WTC11 (cell line): ENCODE measurements around the gene WDHD1. TPM values are rescaled to one million over a fixed set of nuclear protein-coding genes. Genes with fewer than 3 reads are reported as not detected.
"Not testable (repeated sequence)": the region's sequence is repeated elsewhere in the genome, so short reads cannot be mapped to it uniquely, and the experiment has no call there.

Experiments
- ATAC-seq: fragments of 200-7000 bp; cut with Tn5 transposase; 2 replicates; pipeline ENCODE4 v1.10.0; 2021; ENCODE audit warnings: mild to moderate bottlenecking, moderate library complexity
- CTCF ChIA-PET: fragments of 300-600 bp; sonication (Branson Sonifier 250); formaldehyde crosslinking; loops from one replicate; lab custom pipeline; 2021; ENCODE audit warnings: antibody characterized with exemption; lab: Charles Lee
- POLR2A ChIA-PET: fragments of 350-600 bp; sonication (Branson Sonifier 250); formaldehyde crosslinking; loops from one replicate; lab custom pipeline; 2021; ENCODE audit warnings: antibody characterized with exemption; lab: Charles Lee
- DNase-seq: peaks from one replicate; pipeline ENCODE4 v3.0.0; 2021; ENCODE audit warnings: low spot score
- H3K27ac Mint-ChIP-seq: 2 replicates; pipeline ENCODE4 v1.8.0; 2021; ENCODE audit warnings: mixed read lengths
- H3K27me3 Mint-ChIP-seq: 2 replicates; pipeline ENCODE4 v1.8.0; 2021; ENCODE audit warnings: low read depth, mild to moderate bottlenecking, moderate library complexity, mixed read lengths
- H3K36me3 Mint-ChIP-seq: 2 replicates; pipeline ENCODE4 v1.8.0; 2021; ENCODE audit warnings: mixed read lengths
- H3K4me1 Mint-ChIP-seq: 2 replicates; pipeline ENCODE4 v1.8.0; 2022; ENCODE audit warnings: mixed read lengths
- H3K4me3 Mint-ChIP-seq: 2 replicates; pipeline ENCODE4 v1.8.0; 2021; ENCODE audit warnings: mild to moderate bottlenecking, moderate library complexity, mixed read lengths
- H3K9me3 Mint-ChIP-seq: 2 replicates; pipeline ENCODE4 v1.8.0; 2021; ENCODE audit warnings: mixed read lengths
- CREB1 ChIP-seq: sonication (generic); formaldehyde crosslinking; IDR thresholded peaks from 2 replicates; pipeline ENCODE4 v1.8.0; 2023; ENCODE audit warnings: mild to moderate bottlenecking, missing genetic modification reagents
- CREM ChIP-seq: sonication (generic); formaldehyde crosslinking; IDR thresholded peaks from 2 replicates; pipeline ENCODE4 v1.8.1; 2022; ENCODE audit warnings: mild to moderate bottlenecking, missing genetic modification reagents, moderate library complexity
- ETV6 ChIP-seq: sonication (generic); formaldehyde crosslinking; IDR thresholded peaks from 2 replicates; pipeline ENCODE4 v1.8.1; 2022; ENCODE audit warnings: mild to moderate bottlenecking, missing genetic modification reagents
- MYBL2 ChIP-seq: sonication (generic); formaldehyde crosslinking; IDR thresholded peaks from 2 replicates; pipeline ENCODE4 v1.8.1; 2023; ENCODE audit warnings: mild to moderate bottlenecking, moderate library complexity, missing genetic modification reagents
- NFE2L1 ChIP-seq: sonication (generic); formaldehyde crosslinking; IDR thresholded peaks from 2 replicates; pipeline ENCODE4 v1.8.1; 2023; ENCODE audit warnings: missing genetic modification reagents
- NFYB ChIP-seq: sonication (generic); formaldehyde crosslinking; conservative IDR thresholded peaks from 2 replicates; pipeline ENCODE4 v1.8.0; 2022; ENCODE audit warnings: low read depth, missing genetic modification reagents
- RELA ChIP-seq: sonication (generic); formaldehyde crosslinking; IDR thresholded peaks from 2 replicates; pipeline ENCODE4 v1.8.1; 2022; ENCODE audit warnings: missing genetic modification reagents, mild to moderate bottlenecking, borderline replicate concordance
- RORB ChIP-seq: fragments of 250-450 bp; sonication (Bioruptor Pico); IDR thresholded peaks from 2 replicates; pipeline ENCODE4 v1.9.0; 2021; ENCODE audit warnings: mild to moderate bottlenecking
- SOX15 ChIP-seq: fragments of 250-450 bp; sonication (Bioruptor Pico); IDR thresholded peaks from 2 replicates; pipeline ENCODE4 v1.9.0; 2021; ENCODE audit warnings: mild to moderate bottlenecking
- TCF7 ChIP-seq: sonication (generic); formaldehyde crosslinking; IDR thresholded peaks from 2 replicates; pipeline ENCODE4 v1.8.0; 2022; ENCODE audit warnings: mild to moderate bottlenecking, low read depth, missing genetic modification reagents, moderate library complexity
- ZNF219 ChIP-seq: sonication (generic); formaldehyde crosslinking; IDR thresholded peaks from 2 replicates; pipeline ENCODE4 v1.8.0; 2023; ENCODE audit warnings: missing genetic modification reagents, mild to moderate bottlenecking, borderline replicate concordance
- ZNF416 ChIP-seq: fragments of 250-450 bp; sonication (Bioruptor Pico); IDR thresholded peaks from 2 replicates; pipeline ENCODE4 v1.9.0; 2021; ENCODE audit warnings: mild to moderate bottlenecking, inconsistent platforms
- total RNA-seq: library from RNA; stranded (reverse); gene quantifications from 3 replicates; pipeline ENCODE4 v1.2.3, GENCODE V29; 2021
- TF ChIP-seq, protein P1 (sequence below): sonication (generic); formaldehyde crosslinking; IDR thresholded peaks from 2 replicates; pipeline ENCODE4 v1.8.1; 2023; ENCODE audit warnings: mild to moderate bottlenecking, missing genetic modification reagents
- TF ChIP-seq, protein P2 (sequence below): sonication (generic); formaldehyde crosslinking; IDR thresholded peaks from 2 replicates; pipeline ENCODE4 v1.8.0; 2022; ENCODE audit warnings: mild to moderate bottlenecking, missing genetic modification reagents
- TF ChIP-seq, protein P3 (sequence below): sonication (generic); formaldehyde crosslinking; IDR thresholded peaks from 2 replicates; pipeline ENCODE4 v1.8.1; 2022; ENCODE audit warnings: low read depth, mild to moderate bottlenecking, moderate library complexity, missing genetic modification reagents, borderline replicate concordance
- TF ChIP-seq, protein P4 (sequence below): sonication (generic); formaldehyde crosslinking; conservative IDR thresholded peaks from 2 replicates; pipeline ENCODE4 v1.8.1; 2022; ENCODE audit warnings: mild to moderate bottlenecking, missing genetic modification reagents
- TF ChIP-seq, protein P5 (sequence below): fragments of 250-450 bp; sonication (Bioruptor Pico); IDR thresholded peaks from 2 replicates; pipeline ENCODE4 v1.9.0; 2021; ENCODE audit warnings: moderate library complexity, mild to moderate bottlenecking, inconsistent platforms, borderline replicate concordance
- TF ChIP-seq, protein P6 (sequence below): fragments of 250-450 bp; sonication (Bioruptor Pico); IDR thresholded peaks from 2 replicates; pipeline ENCODE4 v1.9.0; 2021; ENCODE audit warnings: mild to moderate bottlenecking, borderline replicate concordance
- TF ChIP-seq, protein P7 (sequence below): sonication (generic); formaldehyde crosslinking; IDR thresholded peaks from 2 replicates; pipeline ENCODE4 v1.8.1; 2023; ENCODE audit warnings: mild to moderate bottlenecking, missing genetic modification reagents, moderate library complexity
- TF ChIP-seq, protein P8 (sequence below): fragments of 250-450 bp; sonication (Bioruptor Pico); IDR thresholded peaks from 2 replicates; pipeline ENCODE4 v2.1.2; 2022; ENCODE audit warnings: mild to moderate bottlenecking, moderate library complexity
- TF ChIP-seq, protein P9 (sequence below): sonication (generic); formaldehyde crosslinking; IDR thresholded peaks from 2 replicates; pipeline ENCODE4 v1.8.0; 2023; ENCODE audit warnings: missing genetic modification reagents

Gene WDHD1
- total RNA-seq, 1 experiment from 2014 or later: 76.1 TPM

DNA sequence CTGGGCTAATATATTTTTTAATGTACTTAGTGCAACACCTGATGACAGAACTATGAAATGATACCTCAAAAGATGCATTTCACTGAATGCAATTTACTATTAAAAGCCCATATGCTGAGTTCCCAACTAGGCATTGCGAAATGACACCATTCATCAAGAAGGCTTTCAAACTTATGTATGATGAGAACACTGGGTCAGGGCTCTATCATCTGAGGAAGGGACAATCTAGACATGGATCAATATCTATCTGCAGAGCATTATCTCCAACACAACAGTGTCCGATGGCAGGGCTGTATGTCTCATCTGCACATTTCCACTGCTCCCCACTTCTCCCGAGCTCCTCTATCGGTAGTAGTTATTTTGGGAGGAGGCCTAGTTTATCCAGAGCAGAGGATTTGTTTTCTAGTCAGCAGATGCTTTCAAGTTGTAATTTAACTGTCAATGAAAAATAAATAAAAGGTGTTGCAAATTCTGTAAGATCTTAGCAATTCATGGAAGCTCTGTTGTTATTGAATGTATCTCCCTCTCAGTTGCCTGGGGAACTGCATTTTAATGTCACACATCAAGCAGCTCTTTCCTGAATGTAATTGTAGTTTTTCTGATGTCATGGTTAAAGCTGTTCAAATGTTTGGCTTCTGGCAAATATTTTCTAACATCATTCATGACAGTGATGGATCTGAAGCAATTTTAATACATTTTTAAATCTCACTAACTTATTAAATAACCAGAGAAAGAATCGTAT is 116.9 kb downstream of the WDHD1 start (continued):
- no peak for TF ChIP-seq ZNF219 (CRISPR knock-in tag)
- TF ChIP-seq, protein P1, sequence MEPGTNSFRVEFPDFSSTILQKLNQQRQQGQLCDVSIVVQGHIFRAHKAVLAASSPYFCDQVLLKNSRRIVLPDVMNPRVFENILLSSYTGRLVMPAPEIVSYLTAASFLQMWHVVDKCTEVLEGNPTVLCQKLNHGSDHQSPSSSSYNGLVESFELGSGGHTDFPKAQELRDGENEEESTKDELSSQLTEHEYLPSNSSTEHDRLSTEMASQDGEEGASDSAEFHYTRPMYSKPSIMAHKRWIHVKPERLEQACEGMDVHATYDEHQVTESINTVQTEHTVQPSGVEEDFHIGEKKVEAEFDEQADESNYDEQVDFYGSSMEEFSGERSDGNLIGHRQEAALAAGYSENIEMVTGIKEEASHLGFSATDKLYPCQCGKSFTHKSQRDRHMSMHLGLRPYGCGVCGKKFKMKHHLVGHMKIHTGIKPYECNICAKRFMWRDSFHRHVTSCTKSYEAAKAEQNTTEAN: no peak
- no peak for TF ChIP-seq NFYB (CRISPR knock-in tag)
- no peak for TF ChIP-seq ZNF416
- no peak for TF ChIP-seq MYBL2 (CRISPR knock-in tag)

DNA sequence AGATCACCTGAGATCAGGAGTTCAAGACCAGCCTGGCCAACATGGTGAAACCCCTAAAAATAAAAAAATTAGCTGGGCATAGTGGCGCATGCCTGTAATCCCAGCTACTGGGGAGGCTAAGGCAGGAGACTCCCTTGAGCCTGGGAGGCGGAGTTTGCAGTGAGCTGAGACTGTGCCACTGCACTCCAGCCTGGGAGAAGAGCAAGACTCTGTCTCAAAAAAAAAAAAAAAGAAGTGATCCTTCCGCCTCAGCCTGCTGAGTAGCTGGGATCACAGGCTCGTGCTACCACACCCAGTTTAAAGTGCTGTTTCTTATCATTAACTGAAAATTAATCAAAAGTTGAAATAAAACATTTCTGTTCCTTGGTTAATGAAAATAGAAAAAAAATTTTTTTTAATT is 117.9 kb downstream of the WDHD1 start:
- H3K9me3 Mint-ChIP-seq, ATAC-seq, H3K36me3 Mint-ChIP-seq, DNase-seq, H3K27me3 Mint-ChIP-seq, POLR2A ChIA-PET, H3K27ac Mint-ChIP-seq, H3K4me3 Mint-ChIP-seq, CTCF ChIA-PET, H3K4me1 Mint-ChIP-seq: not testable (repeated sequence)

DNA sequence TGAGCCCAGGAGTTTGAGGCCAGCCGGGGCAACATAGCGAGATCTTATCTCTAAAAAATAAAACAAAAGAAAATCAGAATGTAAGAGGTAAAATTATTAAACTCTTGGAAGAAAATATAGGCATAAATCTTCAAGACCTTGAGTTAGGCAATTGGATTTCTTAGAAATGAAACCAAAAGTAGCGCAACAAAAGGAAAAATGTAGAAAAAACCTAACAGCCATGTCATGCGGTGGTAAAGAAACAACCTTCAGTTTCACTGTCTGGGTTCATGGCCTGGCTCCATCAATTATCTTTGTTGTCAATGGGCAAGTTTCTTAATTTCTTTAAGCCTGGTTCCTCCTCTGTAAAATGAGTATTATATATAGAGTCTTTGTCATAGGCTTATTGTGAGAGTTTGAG is 118.7 kb downstream of the WDHD1 start:
- POLR2A ChIA-PET: no interaction called here
- TF ChIP-seq, protein P2, sequence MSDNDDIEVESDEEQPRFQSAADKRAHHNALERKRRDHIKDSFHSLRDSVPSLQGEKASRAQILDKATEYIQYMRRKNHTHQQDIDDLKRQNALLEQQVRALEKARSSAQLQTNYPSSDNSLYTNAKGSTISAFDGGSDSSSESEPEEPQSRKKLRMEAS (CRISPR knock-in tag): no peak
- TF ChIP-seq, protein P3, sequence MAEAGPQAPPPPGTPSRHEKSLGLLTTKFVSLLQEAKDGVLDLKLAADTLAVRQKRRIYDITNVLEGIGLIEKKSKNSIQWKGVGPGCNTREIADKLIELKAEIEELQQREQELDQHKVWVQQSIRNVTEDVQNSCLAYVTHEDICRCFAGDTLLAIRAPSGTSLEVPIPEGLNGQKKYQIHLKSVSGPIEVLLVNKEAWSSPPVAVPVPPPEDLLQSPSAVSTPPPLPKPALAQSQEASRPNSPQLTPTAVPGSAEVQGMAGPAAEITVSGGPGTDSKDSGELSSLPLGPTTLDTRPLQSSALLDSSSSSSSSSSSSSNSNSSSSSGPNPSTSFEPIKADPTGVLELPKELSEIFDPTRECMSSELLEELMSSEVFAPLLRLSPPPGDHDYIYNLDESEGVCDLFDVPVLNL (CRISPR knock-in tag): no peak
- TF ChIP-seq, protein P4, sequence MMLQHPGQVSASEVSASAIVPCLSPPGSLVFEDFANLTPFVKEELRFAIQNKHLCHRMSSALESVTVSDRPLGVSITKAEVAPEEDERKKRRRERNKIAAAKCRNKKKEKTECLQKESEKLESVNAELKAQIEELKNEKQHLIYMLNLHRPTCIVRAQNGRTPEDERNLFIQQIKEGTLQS (CRISPR knock-in tag): no peak
- TF ChIP-seq, protein P5, sequence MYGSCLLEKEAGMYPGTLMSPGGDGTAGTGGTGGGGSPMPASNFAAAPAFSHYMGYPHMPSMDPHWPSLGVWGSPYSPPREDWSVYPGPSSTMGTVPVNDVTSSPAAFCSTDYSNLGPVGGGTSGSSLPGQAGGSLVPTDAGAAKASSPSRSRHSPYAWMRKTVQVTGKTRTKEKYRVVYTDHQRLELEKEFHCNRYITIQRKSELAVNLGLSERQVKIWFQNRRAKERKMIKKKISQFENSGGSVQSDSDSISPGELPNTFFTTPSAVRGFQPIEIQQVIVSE (CRISPR knock-in tag): no peak
- no peak for TF ChIP-seq NFE2L1
- TF ChIP-seq, protein P6, sequence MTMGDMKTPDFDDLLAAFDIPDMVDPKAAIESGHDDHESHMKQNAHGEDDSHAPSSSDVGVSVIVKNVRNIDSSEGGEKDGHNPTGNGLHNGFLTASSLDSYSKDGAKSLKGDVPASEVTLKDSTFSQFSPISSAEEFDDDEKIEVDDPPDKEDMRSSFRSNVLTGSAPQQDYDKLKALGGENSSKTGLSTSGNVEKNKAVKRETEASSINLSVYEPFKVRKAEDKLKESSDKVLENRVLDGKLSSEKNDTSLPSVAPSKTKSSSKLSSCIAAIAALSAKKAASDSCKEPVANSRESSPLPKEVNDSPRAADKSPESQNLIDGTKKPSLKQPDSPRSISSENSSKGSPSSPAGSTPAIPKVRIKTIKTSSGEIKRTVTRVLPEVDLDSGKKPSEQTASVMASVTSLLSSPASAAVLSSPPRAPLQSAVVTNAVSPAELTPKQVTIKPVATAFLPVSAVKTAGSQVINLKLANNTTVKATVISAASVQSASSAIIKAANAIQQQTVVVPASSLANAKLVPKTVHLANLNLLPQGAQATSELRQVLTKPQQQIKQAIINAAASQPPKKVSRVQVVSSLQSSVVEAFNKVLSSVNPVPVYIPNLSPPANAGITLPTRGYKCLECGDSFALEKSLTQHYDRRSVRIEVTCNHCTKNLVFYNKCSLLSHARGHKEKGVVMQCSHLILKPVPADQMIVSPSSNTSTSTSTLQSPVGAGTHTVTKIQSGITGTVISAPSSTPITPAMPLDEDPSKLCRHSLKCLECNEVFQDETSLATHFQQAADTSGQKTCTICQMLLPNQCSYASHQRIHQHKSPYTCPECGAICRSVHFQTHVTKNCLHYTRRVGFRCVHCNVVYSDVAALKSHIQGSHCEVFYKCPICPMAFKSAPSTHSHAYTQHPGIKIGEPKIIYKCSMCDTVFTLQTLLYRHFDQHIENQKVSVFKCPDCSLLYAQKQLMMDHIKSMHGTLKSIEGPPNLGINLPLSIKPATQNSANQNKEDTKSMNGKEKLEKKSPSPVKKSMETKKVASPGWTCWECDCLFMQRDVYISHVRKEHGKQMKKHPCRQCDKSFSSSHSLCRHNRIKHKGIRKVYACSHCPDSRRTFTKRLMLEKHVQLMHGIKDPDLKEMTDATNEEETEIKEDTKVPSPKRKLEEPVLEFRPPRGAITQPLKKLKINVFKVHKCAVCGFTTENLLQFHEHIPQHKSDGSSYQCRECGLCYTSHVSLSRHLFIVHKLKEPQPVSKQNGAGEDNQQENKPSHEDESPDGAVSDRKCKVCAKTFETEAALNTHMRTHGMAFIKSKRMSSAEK (CRISPR knock-in tag): no peak
- no peak for TF ChIP-seq RORB (CRISPR knock-in tag)
- no peak for TF ChIP-seq MYBL2 (CRISPR knock-in tag)
- no peak for TF ChIP-seq CREB1 (CRISPR knock-in tag)
- no peak for TF ChIP-seq TCF7
- no peak for TF ChIP-seq ETV6 (CRISPR knock-in tag)
- no peak for TF ChIP-seq SOX15 (CRISPR knock-in tag)
- no peak for TF ChIP-seq CREM
- TF ChIP-seq, protein P7, sequence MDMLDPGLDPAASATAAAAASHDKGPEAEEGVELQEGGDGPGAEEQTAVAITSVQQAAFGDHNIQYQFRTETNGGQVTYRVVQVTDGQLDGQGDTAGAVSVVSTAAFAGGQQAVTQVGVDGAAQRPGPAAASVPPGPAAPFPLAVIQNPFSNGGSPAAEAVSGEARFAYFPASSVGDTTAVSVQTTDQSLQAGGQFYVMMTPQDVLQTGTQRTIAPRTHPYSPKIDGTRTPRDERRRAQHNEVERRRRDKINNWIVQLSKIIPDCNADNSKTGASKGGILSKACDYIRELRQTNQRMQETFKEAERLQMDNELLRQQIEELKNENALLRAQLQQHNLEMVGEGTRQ (CRISPR knock-in tag): no peak
- TF ChIP-seq, protein P8, sequence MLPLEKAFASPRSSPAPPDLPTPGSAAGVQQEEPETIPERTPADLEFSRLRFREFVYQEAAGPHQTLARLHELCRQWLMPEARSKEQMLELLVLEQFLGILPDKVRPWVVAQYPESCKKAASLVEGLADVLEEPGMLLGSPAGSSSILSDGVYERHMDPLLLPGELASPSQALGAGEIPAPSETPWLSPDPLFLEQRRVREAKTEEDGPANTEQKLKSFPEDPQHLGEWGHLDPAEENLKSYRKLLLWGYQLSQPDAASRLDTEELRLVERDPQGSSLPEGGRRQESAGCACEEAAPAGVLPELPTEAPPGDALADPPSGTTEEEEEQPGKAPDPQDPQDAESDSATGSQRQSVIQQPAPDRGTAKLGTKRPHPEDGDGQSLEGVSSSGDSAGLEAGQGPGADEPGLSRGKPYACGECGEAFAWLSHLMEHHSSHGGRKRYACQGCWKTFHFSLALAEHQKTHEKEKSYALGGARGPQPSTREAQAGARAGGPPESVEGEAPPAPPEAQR: no peak
- TF ChIP-seq, protein P9, sequence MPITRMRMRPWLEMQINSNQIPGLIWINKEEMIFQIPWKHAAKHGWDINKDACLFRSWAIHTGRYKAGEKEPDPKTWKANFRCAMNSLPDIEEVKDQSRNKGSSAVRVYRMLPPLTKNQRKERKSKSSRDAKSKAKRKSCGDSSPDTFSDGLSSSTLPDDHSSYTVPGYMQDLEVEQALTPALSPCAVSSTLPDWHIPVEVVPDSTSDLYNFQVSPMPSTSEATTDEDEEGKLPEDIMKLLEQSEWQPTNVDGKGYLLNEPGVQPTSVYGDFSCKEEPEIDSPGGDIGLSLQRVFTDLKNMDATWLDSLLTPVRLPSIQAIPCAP (CRISPR knock-in tag): no peak
- no peak for TF ChIP-seq RELA

More for the DNA sequence above, 118.7 kb downstream of the WDHD1 start:
- Mint-ChIP-seq H3K27ac (no peak overlapping the region), H3K27me3 (peaks cover 10% of the 10 kb centered on the region), H3K36me3 (no peaks in the 10 kb centered on the region), H3K4me3 (no peak overlapping the region), H3K4me1 (peaks cover 7% of the 10 kb centered on the region), H3K9me3 (no peaks in the 10 kb centered on the region)
- ATAC-seq (no peak), DNase-seq (no peak)
- CTCF ChIA-PET: no interaction called here
